Ishikawa (cell line): ENCODE data around the gene MYO5A.

ENCODE experiments used
- CEBPB ChIP-seq: IDR thresholded peaks from 2 replicates; pipeline ENCODE4 v1.6.1; 2012
- CREB1 ChIP-seq: IDR thresholded peaks from 2 replicates; pipeline ENCODE4 v1.6.1; 2012; ENCODE audit warnings: low read depth
- EGR1 ChIP-seq: IDR thresholded peaks from 2 replicates; pipeline ENCODE4 v1.6.1; 2012
- EP300 ChIP-seq: IDR thresholded peaks from 2 replicates; pipeline ENCODE4 v1.6.1; 2012; ENCODE audit warnings: borderline replicate concordance
- FOXM1 ChIP-seq: IDR thresholded peaks from 2 replicates; pipeline ENCODE4 v1.6.1; 2012; ENCODE audit warnings: low read depth, borderline replicate concordance
- NFIC ChIP-seq: IDR thresholded peaks from 2 replicates; pipeline ENCODE4 v1.6.1; 2012
- RAD21 ChIP-seq: IDR thresholded peaks from 2 replicates; pipeline ENCODE4 v1.6.1; 2012; ENCODE audit warnings: low read depth
- REST ChIP-seq: IDR thresholded peaks from 2 replicates; pipeline ENCODE4 v1.6.1; 2012; ENCODE audit warnings: low read depth, mild to moderate bottlenecking
- TAF1 ChIP-seq: IDR thresholded peaks from 2 replicates; pipeline ENCODE4 v1.6.1; 2012; ENCODE audit warnings: low read depth, mild to moderate bottlenecking
- TCF12 ChIP-seq: IDR thresholded peaks from 2 replicates; pipeline ENCODE4 v1.6.1; 2012; ENCODE audit warnings: low read depth
- TEAD4 ChIP-seq: IDR thresholded peaks from 2 replicates; pipeline ENCODE4 v1.6.1; 2012
- YY1 ChIP-seq: IDR thresholded peaks from 2 replicates; pipeline ENCODE4 v1.6.1; 2012; ENCODE audit warnings: low read depth
- ZBTB7A ChIP-seq: IDR thresholded peaks from 2 replicates; pipeline ENCODE4 v1.6.1; 2012; ENCODE audit warnings: low read depth
- TF ChIP-seq, protein P1 (sequence below): IDR thresholded peaks from 2 replicates; pipeline ENCODE4 v1.6.1; 2012
- TF ChIP-seq, protein P2 (sequence below): IDR thresholded peaks from 2 replicates; pipeline ENCODE4 v1.6.1; 2012

Gene MYO5A

GRCh38 chr15:52488830-52489229 lies 39.9 kb downstream of the MYO5A start:
- TF ChIP-seq YY1, result no peak
- TF ChIP-seq NFIC, result no peak
- TF ChIP-seq, protein P1, sequence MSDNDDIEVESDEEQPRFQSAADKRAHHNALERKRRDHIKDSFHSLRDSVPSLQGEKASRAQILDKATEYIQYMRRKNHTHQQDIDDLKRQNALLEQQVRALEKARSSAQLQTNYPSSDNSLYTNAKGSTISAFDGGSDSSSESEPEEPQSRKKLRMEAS, result no peak
- TF ChIP-seq FOXM1, result no peak
- TF ChIP-seq RAD21, result no peak
- no peak for TF ChIP-seq TCF12

DNA sequence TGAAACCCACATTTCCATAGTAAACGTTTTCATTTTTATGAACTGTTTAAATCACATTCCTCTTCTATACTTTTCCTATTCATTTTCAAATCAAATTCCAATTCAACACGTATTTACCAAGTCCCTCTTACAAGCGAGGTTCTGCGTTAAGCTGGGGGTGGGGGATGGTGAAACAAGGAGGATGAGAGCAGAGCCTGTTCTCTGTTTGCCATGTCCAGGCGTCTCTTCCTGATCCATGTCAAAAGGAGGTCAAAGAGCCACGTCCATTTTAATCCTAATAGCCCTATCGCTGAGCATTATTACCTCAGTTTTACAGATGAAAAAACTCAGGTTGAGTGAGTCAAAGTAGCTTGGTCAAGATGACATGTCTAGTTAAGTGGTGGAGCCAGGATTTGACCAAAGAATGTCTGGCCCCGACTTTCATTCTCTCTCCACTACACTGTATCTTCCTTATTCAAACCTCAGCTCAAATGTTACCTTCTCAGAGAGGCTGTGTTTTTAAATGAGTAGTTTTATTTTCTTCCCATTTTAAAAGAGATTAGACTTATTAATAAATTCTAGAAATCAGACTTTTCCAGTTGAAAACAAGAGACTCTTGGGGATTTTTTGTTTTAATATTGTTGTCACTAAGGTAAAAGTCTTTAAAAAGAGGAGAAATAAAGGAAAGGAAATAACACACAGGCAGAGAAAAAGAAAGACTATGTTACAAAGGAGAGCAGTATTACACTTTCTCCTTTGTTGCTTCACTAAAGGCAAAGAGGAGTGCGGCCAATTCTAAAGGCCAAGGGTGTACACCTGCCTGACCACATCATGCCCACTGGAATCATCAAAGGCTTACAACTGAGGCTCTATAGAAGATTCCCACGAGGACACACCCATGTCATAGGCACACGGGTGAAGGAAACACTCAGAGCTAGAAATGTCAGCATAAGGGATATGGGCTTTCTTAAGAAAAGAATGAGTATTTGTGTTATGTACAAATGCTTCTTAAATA lies 42.4 kb downstream of the MYO5A start:
- TF ChIP-seq CEBPB (no peak), RAD21 (no peak), FOXM1 (no peak), YY1 (no peak), NFIC (no peak), EGR1 (no peak), CREB1 (no peak), TAF1 (no peak), TEAD4 (no peak), EP300 (no peak), ZBTB7A (no peak), REST (no peak), TCF12 (no peak)
- TF ChIP-seq, protein P2, sequence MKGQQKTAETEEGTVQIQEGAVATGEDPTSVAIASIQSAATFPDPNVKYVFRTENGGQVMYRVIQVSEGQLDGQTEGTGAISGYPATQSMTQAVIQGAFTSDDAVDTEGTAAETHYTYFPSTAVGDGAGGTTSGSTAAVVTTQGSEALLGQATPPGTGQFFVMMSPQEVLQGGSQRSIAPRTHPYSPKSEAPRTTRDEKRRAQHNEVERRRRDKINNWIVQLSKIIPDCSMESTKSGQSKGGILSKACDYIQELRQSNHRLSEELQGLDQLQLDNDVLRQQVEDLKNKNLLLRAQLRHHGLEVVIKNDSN, result no peak
- TF ChIP-seq, protein P1, result no peak

DNA sequence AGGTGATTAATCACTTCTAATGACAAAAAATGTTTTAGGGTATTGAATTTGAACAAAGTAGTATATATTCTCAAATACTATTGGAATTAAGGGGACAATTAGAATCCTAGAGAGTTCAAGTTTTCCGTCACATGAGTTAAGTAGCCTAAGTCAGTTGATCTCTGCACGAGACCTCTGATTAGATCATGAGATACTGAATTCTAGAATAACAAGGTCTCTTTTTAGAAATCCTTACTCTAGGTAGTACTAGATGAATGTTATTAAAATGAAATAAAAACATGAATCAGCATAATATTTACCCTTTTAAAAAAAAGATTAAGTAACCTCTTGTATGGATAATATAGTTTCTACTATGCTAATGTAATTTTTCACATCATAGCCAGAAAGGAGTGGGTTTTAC lies 43.4 kb downstream of the MYO5A start:
- TF ChIP-seq CREB1 (no peak), CEBPB (no peak), REST (no peak), YY1 (no peak), TEAD4 (no peak), FOXM1 (no peak), TAF1 (no peak), EP300 (no peak), RAD21 (no peak), EGR1 (no peak), TCF12 (no peak), NFIC (no peak), ZBTB7A (no peak)
- TF ChIP-seq, protein P1, result no peak
- TF ChIP-seq, protein P2, result no peak

GRCh38 chr15:52483707-52484106 lies 45.0 kb downstream of the MYO5A start:
- TF ChIP-seq TCF12 (no peak), REST (no peak), TEAD4 (no peak), YY1 (no peak), TAF1 (no peak), ZBTB7A (no peak), FOXM1 (no peak), CEBPB (no peak), EGR1 (no peak), CREB1 (no peak)
- TF ChIP-seq, protein P1, result no peak
- TF ChIP-seq, protein P2, result no peak
